ENCODE measurements around the gene ZNF410.
"Not testable (repeated sequence)": the region's sequence is repeated elsewhere in the genome, so short reads cannot be mapped to it uniquely, and the experiment has no call there.

Gene ZNF410

DNA sequence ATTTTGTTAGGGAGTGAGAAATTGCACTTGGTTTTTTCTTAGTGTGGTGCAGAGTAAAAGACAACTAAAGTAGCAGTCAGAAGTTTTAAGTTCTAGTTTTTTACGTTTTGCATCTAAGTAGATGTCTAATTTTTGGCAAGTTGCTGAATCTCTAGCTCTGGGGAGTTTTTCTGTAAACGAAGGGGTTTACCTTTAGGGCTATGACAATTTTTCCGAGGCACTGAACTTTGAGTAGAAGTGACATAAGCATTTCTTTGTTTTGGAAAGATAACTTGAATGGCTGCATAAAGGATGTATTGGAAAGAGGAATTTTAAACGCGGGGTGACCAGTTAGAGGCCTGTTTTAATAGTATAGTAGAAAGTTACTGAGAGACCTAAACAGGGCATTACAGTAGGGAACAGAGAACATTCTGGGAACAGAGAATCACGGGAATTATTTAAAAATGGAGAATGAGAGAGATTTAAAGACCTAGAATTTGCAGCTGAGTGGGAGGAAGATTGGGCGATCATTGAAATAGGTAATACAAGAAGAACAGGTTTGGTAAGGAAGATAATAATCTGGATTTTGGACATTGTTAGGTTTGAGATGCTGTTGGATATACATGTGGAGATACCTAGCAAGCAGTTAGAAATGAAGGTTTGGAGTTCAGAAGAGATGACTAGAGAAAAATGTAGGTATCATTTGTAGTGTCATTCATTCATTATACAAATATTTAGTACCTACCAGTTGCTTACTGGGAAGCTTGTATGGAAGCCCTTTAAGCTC lies 1.2 kb downstream of the ZNF410 start:
- DNase-seq = peak; percentile 6

DNA sequence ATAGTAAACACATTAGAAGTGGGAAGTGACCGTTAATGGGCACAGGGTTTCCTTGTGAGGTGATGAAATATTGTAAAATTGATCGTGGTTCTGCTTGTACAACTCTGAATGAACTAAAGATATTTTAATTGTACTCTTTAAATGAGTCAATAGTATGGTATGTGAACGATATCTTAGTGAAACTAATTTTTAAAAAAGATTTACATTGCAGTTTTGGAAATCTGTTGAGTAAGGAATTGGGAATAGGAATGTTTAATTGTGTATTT lies 1.7 kb downstream of the ZNF410 start:
- DNase-seq = no peak

DNA sequence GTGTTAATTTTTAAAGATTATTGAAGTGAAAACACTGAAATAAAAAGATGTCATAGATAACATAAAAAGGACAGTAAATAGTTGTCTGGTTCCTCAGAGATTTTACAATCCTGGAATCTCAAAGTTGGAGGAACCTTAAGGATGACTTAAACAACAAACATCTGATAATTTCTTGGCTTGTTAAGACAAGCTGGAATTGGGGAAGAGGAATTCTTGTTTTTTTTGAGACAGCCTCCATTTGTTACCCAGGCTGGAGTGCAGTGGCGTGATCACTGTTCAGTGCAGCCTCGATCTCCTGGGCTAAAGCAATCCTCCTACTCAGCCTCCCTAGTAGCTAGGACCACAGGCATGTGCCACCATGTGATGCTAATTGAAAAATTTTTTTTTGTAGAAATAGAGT lies 2.3 kb downstream of the ZNF410 start:
- DNase-seq = no peak

DNA sequence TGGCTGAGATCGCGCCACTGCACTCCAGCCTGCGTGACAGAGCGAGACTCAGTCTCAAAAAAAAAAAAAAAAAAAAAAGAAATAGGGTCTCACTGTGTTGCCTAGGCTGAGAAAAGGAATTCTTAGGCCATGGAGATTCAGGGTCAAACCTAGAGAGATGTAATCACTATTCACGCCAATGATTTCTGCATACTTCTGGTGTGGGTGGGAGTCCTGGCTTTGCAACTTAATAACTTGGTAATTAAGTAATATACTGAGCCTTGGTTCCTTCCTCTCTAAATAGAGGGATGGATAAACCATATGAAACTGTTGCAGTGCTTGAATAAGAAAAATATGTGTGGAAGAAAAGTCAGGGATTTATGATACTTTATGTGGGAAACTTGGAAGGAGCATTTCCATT lies 2.7 kb downstream of the ZNF410 start:
- DNase-seq = no peak

DNA sequence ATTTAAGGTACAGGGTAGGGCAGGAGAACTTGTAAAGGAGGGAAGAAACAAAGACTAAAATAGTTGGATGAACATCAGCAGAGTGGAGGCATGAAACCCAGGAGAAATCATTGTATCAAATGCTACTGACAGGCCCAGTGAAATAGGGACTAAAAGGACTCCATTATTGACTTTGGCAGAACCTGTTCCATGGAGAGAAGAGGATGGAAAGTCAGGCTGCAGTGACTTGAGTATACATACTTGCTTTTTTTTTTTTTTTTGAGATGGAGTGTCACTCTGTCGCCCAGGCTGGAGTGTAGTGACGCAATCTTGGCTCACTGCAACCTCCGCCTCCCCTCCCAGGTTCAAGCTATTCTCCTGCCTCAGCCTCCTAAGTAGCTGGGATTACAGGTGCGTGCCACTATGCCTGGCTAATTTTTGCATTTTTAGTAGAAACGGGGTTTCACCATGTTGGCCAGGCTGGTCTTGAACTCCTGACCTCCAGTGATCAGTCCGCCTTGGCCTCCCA lies 7.6 kb downstream of the ZNF410 start:
- DNase-seq = not testable (repeated sequence)

DNA sequence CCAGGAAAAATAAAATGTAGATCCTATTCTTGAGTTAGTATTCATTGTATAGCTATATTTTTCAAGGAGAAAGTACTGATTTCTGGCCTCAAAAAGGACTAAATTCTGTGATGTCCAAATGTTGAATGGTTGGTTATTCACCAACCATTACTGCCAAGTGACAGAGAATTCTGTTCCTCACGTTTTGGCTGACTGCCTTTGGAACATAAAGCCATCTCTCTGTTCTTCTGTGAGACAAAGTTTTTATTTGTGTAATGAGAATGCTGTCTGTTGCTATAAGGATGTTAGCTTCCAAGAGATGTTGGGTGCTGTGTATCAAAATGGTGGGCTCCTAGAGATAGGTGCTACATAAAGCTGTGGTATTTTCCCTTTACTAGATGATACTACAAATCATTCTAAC lies 9.3 kb downstream of the ZNF410 start:
- DNase-seq = no peak

DNA sequence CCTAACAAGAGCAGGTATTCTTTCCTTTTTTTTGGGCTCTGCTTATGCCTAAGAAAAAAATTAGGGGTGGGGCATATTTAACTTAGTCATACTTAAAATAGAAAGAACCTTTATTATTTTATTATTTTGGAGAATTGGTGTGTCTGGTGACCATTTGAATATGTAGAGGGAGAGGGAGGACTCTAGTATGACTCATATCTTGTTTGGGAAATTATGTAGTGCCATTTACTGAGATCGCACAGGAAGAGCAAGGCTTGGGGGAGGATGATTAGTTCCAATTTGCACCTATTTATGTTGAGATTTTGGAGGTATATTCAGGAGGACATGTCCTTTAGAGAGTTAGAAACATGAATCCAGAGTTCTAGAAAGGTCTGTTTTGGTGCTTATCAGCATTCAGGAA lies 9.9 kb downstream of the ZNF410 start:
- no peak for DNase-seq

DNA sequence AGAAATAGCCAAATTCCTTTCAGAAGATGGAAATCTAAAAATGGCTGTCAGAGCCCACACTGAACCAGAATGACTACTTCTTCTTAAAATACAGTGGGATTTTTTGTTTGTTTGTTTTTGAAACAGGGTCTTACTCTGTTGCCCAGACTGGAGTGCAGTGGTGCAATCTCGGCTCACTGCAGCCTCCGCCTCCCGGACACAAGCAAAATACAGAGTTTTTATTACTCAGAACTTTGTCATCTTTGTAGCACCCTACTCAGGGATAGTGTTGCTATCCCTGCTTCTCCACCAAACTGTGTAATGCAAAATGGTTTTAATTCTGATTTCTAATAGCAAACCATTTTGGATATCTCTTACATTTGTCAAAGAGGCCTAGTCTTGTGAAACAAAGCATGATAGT lies 16.4 kb downstream of the ZNF410 start:
- no peak for DNase-seq

DNA sequence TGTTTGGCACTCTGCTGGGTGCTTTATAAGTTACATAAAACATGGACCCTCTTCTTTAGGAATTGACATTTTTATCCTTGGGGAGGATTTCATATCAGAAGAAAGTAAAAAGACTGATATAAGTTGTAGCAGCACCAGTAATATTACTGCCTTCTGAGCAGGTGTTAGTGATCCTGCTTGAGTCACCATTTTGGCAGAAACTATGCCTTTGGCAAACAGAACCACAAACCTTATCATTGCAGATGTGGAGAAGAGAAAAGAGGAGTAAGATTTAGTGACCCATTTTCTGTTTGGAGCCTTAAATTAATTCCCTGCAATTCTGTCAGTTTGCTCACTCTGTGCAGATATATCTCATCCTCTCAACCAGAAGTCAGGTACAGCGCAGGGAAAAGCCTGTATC lies 23.0 kb downstream of the ZNF410 start:
- no peak for DNase-seq

DNA sequence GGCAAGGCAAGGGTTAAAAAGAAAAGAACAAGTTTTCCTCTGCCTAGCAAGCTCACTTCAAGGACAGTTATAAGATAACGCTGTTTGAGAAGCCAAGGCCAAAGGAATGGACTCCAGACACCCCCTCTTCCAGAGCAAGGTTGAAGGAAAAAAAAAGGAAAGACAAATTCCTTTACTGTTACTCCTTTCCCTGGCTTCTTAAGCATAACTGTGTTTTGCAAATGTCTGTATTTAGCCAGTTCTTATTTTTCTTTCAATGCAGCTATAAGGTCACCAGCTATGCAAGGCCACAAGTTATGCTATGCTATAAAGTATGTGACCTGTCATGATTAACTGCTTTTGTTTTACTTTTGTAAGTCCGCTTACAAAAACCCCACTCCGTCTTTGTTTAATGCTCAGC lies 26.6 kb downstream of the ZNF410 start:
- DNase-seq = no peak

DNA sequence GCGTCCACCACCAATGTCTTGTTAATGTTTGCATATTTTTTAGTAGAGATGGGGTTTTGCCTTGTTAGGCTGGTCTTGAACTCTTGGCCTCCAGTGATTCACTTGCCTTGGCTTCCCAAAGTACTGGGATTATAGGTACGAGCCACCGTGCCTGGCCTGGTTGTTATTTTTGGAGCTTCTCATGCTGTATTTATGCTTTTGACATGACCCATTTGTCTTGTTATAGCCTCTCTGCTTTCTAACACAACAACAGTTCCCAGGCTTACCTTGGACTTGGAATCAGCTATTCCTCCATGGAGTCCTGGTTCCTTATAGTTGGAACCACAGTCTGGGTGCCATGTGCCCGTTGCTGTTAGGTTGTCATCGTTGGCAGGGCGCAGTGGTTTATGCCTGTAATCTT lies 29.7 kb downstream of the ZNF410 start:
- DNase-seq = no peak

DNA sequence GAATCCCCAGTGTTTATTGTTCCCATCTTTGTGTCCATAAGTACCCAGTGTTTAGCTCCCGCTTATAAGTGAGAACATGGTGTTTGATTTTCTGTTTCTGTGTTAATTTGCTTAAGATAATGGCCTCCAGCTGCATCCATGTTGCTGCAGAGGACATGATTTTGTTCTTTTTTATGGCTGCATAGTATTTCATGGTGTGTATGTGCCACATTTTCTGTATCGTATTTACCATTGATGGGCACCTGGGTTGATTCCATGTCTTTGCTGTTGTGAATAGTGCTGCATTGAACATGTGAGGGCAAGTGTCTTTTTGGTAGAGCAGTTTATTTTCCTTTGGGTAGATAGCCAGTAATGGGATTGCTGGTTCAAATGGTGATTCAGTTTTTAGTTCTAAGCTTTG lies 32.8 kb downstream of the ZNF410 start:
- DNase-seq = not testable (repeated sequence)

DNA sequence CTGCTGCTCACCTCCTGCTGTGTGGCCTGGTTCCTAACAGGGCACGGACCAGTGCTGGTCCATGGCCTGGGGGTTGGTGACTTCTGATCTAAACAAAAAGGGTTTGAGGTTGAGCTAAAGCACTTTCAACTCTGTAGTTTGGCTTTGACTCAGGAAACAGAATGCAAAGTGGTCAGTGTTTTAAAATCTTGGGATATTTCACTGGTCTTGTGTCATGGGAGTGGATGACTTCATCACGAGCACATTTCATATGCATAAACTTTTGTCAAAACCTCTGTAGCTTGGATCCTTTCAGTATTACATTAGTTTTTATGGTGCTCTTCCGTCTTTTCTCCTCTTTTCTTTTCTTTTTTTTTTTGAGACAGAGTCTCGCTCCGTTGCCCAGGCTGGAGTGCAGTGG lies 37.7 kb downstream of the ZNF410 start:
- DNase-seq = no peak

DNA sequence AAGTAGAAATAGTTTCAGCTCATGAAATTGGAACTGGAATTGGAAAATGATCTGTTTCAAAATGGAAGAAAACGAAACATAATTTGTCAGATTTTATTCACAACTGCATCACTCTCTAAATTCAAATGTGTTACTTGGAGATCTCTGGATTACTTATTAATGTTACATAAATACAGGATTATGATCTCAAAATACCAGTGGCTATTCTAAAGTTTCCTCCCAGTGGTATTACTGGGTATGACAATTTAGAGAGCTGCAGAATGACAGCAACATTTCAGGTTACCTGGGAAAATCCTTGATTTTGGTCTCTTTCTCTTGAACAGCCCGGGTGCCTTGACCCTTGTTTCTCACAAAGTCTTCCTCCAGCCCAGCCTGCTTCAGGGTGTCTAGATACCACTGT lies 49.0 kb downstream of the ZNF410 start:
- DNase-seq = peak; percentile 52

DNA sequence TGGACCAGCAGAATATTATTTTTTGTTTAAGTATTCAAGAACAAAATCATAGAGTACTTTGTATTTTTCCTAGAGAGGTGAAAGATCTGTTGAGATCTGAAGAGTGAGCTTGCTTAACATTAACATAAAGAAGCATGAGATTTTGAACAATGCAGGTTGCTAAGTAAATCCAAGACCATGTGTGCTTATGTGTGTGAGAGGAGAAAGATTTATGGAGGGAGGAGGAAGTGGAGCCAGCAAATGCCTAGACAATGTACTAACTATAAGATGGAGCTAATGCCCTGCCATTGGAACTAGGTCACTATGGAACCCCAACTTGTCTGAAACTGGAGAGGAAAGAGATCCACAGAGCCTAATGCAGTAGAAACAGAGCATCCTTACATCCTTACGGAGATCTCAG lies 49.9 kb downstream of the ZNF410 start:
- DNase-seq = no peak

DNA sequence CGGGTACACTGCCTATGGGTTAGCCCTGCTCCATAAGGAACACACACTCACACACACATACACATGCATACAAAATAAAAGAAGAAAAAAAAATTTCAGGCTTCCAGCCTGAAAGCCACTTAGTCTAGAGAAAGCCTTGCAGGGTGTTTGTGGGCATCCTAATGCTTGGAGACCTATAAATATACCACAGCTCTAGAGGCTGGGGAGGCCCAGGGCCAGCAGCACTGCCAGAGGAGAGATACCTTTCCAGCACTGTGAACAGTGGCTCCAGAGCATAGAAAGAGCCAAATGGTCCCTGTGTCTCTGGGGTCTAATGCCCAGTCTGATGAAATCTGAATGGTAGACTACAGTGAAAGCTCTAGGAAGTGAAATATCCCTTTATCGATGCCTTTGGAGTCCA lies 50.4 kb downstream of the ZNF410 start:
- no peak for DNase-seq

DNA sequence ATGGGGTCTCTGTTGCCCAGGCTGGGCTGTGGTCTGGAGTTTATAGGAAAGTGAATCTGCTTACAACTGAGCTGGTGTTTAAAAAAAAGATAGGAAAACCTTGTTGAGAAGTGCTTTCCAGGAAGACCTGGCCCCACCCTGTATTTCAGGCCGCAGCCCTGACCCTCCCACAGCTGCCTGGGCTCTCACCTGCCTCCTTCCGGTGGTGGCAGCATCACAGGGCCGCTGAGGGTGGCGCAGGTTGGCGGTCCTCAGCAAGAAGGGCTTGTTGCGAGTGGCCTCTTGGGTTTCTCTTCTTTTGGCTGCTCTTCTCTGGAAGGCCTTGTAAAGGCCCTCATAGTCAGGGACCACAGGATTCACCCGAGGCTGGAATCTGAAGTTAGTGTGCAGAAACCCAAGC lies 55.5 kb downstream of the ZNF410 start:
- no peak for DNase-seq

DNA sequence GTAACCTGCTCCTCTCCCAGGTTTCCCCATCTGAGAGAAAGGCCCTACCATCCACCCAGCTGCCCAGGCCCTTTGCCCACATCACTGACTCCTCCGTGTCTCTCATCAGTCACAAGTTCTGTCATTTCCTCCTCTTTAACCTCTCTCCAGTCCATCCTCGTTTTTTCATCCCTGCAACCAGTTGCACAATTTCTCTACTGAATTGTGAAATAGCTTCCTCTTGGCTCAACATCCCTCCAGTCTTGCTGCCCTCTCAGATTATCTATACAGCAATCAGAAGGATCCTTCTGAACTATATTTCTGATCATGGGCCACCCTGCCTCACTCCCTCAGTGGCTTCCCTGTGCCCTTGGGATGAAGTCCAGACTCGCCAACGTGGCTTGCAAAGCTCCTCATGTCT lies 56.4 kb downstream of the ZNF410 start:
- no peak for DNase-seq

DNA sequence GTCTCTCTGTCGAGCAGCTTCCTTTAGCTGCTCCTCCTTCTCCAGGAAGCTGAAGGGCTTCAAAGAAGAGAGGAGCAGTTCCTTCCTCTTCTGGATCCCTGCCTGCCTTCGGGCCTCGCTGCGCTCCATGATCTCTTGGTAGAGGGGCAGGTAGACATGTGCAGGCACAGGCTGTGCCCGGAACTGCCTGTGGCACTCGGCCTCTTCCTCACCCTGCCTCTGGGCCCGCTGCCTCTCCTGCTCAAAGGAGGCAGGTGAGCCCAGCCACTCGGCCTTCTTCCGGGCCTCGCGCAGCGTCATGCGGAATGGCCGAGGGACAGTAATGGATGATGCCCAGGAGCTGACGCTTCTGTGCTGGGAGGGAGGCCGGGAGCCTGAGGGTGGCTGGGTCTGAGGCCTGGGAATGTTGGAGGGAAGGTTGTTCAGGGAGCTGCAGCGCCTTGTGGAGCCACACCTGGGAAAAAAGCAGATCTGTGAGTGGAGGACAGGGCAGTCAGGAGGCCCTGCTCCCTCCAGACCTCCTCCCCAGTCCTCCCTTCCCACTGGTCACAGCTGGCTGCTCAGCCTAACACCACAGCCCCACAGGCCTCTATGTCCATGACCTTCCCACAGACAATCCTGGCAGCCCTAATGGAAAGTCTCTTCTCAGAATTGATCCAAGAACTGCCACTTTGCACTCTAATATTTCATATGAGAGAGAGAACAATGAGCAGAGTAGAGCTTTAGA lies 57.9 kb downstream of the ZNF410 start:
- no peak for DNase-seq

DNA sequence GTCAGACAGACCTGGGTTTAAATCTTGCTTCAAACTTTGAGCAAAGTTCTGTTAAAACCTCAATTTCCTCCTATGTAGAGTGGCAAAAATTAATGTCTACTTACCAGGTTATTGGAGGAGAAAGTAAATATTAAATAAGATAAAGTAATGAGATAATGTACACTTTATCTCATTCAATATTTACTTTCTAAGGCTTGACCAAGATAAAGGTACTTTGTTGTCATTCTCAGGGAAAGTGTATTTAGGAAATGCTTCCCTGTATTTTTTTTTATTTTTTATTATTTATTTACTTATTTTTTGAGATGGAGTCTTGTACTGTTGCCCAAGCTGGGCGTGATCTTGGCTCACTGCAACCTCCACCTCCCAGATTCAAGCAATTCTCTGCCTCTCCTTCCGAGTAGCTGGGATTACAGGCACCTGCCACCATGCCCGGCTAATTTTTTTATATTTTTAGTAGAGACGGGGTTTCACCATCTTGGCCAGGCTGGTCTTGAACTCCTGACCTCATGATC lies 58.6 kb downstream of the ZNF410 start:
- DNase-seq = no peak

DNA sequence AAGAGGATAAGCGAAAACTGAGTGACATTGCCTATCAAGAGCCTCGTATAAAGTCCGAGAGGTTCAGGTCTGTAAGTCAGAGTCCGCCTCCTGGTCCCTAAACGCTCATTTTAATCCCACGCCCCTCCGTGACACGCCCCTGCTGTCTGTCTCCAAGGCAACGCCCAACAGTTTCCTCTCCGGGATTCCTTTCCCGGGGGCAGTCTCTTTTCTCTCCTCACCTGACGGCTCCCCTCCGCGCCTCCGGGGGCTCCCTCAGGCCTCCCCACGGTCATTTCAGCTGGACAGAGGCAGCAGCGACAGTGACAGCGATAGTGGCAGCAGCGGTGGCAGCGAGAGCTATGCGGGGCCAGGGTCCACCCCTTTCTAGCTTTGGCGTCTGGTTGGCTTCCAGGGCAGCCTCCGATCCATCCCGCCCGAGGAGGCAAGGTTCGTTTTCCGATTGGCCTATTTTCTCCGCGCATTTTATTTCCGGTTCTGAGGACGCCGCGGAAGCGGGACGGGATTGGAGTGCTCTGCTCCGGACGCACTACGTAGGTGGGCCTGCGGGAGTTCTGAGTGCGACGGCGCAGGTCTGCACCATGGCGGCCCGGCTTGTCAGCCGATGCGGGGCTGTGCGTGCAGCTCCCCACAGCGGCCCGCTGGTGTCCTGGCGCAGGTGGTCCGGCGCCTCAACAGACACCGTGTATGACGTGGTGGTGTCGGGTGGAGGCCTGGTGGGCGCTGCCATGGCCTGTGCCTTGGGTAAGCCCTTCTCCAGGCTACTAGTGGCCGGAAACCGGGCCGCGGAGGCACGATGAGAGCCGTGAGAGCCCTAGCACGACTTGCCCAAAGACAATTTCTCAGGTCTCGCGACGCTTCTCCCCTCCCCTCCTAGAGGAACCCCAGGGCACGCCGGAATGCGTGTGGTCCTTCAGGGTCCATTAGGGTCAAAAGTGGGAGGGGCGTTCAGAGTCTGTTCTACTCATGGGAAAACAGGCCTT lies 63.4 kb downstream of the ZNF410 start, which contains the start of the genes COQ6 and FAM161B:
TSS of gene COQ6 (plus strand) at position 551 of the 983 bp plus-strand sequence. CDS start at position 582, 31 bp downstream.
TSS of gene FAM161B (minus strand) at position 343 of the 983 bp plus-strand sequence. CDS start at position 275, 68 bp downstream.
- DNase-seq = peak; percentile 98

DNA sequence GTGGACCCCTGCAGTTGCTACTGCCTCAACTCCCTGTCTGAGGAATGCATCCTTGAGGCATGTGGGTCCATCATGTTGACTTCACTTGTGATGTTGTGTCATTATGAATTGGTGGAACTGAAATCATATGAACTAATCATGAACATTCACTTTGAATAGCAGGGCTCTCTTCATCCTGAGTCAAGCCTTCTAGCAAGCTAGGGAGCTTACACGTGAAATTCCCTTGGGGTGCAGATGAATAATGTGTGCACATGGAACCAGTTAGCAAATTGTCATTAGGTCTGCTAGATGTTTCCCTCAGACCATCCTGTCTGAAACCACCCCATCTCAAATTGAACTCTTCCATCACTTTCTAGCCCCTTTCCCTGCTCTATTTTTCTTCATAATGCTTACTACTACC lies 67.1 kb downstream of the ZNF410 start:
- DNase-seq = no peak

DNA sequence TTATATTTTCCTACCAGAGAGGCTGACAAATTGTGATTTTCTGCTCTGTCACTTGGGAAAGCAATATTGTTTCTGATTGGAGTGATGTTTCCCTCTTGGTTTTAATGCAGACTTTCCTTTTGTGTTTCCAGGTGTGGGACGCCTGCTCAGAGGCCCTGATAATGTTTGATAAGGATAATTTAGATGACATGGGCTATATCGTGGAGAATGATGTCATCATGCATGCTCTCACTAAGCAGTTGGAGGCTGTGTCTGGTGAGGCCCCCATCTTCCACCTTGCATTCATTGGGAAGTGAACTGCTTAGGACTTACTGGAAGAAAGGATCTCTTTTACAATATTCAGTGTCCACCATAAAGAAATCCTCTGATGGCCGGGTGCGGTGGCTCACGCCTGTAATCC lies 69.0 kb downstream of the ZNF410 start:
- DNase-seq = no peak
